ENCODE data around the gene TMEM220.

The TMEM220 gene

GRCh38 chr17:10729334-10730193 lies at the start of gene TMEM220:
Gene TMEM220, minus strand, starts transcription at chr17:10730023. Its CDS starts 172 bp downstream, at chr17:10729851.
- DNase-seq = peak in 2 of 4 experiments; percentile 12 to 40

GRCh38 chr17:10779609-10780008 lies 49.8 kb upstream of the TMEM220 start:
- no peak for DNase-seq

GRCh38 chr17:10777890-10778289 lies 48.1 kb upstream of the TMEM220 start:
- no peak for DNase-seq

- DNase-seq = no peak
These were observed 47.4 kb upstream of the TMEM220 start for GRCh38 chr17:10777131-10777807.

- DNase-seq = no peak
These were observed 46.6 kb upstream of the TMEM220 start for GRCh38 chr17:10776381-10776780.

GRCh38 chr17:10775740-10776356 lies 46.0 kb upstream of the TMEM220 start:
- DNase-seq = no peak

GRCh38 chr17:10775058-10775457 lies 45.2 kb upstream of the TMEM220 start:
- DNase-seq = no peak

- DNase-seq = no peak
These were observed 43.6 kb upstream of the TMEM220 start for GRCh38 chr17:10773391-10773790.

GRCh38 chr17:10772425-10773380 lies 42.9 kb upstream of the TMEM220 start:
- no peak for DNase-seq

GRCh38 chr17:10771148-10771547 lies 41.3 kb upstream of the TMEM220 start:
- no peak for DNase-seq

GRCh38 chr17:10769840-10770239 lies 40.0 kb upstream of the TMEM220 start:
- no peak for DNase-seq

GRCh38 chr17:10768750-10769251 lies 39.0 kb upstream of the TMEM220 start:
- DNase-seq = no peak

GRCh38 chr17:10767232-10767631 lies 37.4 kb upstream of the TMEM220 start:
- no peak for DNase-seq

GRCh38 chr17:10762037-10762436 lies 32.2 kb upstream of the TMEM220 start:
- DNase-seq = no peak

GRCh38 chr17:10761281-10761680 lies 31.5 kb upstream of the TMEM220 start:
- no peak for DNase-seq

GRCh38 chr17:10758062-10758461 lies 28.2 kb upstream of the TMEM220 start:
- DNase-seq = no peak

- no peak for DNase-seq
These were observed 27.8 kb upstream of the TMEM220 start for GRCh38 chr17:10757647-10758046.

- no peak for DNase-seq
These were observed 27.2 kb upstream of the TMEM220 start for GRCh38 chr17:10757067-10757466.

GRCh38 chr17:10756619-10757018 lies 26.8 kb upstream of the TMEM220 start:
- DNase-seq = no peak

- DNase-seq = no peak
These were observed 26.4 kb upstream of the TMEM220 start for GRCh38 chr17:10756185-10756584.

- DNase-seq = no peak
These were observed 25.8 kb upstream of the TMEM220 start for GRCh38 chr17:10755592-10756127.
